ENCODE measurements around the gene KLHL33.

KLHL33 gene

GRCh38 chr14:20416223-20416622 is 19.7 kb downstream of the KLHL33 start:
- Histone ChIP-seq H2AFZ (ENCODE audit: low read depth, low read length, severe bottlenecking) (peak overlapping the region; percentile 29), H3K9me2 (replicated peaks; ENCODE audit: insufficient read depth, low read length) (no peaks in the 10 kb centered on the region), H4K20me1 (ENCODE audit: low read depth, low read length) (no peaks in the 10 kb centered on the region), H3F3A (ENCODE audit: insufficient read depth) (peaks cover 15% of the 10 kb centered on the region; the same call in 1 of the 2 replicates), H3K4me3 (ENCODE audit: insufficient read depth, low read length, poor library complexity, severe bottlenecking) (no peak overlapping the region), H3K9ac (ENCODE audit: low read length) (no peak overlapping the region), H3K4me2 (ENCODE audit: low read depth, low read length, poor library complexity, severe bottlenecking) (no peak overlapping the region), H3K27me3 (ENCODE audit: low read length) (no peaks in the 10 kb centered on the region), H3K79me2 (ENCODE audit: insufficient read depth, low read length) (peaks cover 6% of the 10 kb centered on the region; the same call in 1 of the 2 replicates), H3K36me3 (ENCODE audit: low read length) (no peaks in the 10 kb centered on the region), H3K27ac (ENCODE audit: low read depth, low read length) (no peak overlapping the region), H3K9me3 (ENCODE audit: insufficient read depth, low read length) (no peaks in the 10 kb centered on the region)
- TF ChIP-seq CTCF (IDR thresholded peaks at IDR 0.05; ENCODE audit: insufficient read depth, low read length, poor library complexity, severe bottlenecking) (no peak), EZH2phosphoT487 (conservative IDR thresholded peaks at IDR 0.05; ENCODE audit: low read length) (no peak)

GRCh38 chr14:20415782-20416206 is 20.2 kb downstream of the KLHL33 start:
- H3K4me2 ChIP-seq (ENCODE audit: low read depth, low read length, poor library complexity, severe bottlenecking): no peak overlapping the region
- H3K9me3 ChIP-seq (ENCODE audit: insufficient read depth, low read length): no peaks in the 10 kb centered on the region
- no peaks in the 10 kb centered on the region for H3K9me2 ChIP-seq (replicated peaks; ENCODE audit: insufficient read depth, low read length)
- no peak overlapping the region for H3K9ac ChIP-seq (ENCODE audit: low read length)
- no peak overlapping the region for H3K4me3 ChIP-seq (ENCODE audit: insufficient read depth, low read length, poor library complexity, severe bottlenecking)
- no peaks in the 10 kb centered on the region for H4K20me1 ChIP-seq (ENCODE audit: low read depth, low read length)
- TF ChIP-seq EZH2phosphoT487 (conservative IDR thresholded peaks at IDR 0.05; ENCODE audit: low read length) (no peak), CTCF (IDR thresholded peaks at IDR 0.05; ENCODE audit: insufficient read depth, low read length, poor library complexity, severe bottlenecking) (peak; percentile 60)
- peaks cover 6% of the 10 kb centered on the region; the same call in 1 of the 2 replicates for H3K79me2 ChIP-seq (ENCODE audit: insufficient read depth, low read length)
- H3K36me3 ChIP-seq (ENCODE audit: low read length): no peaks in the 10 kb centered on the region
- H3K27me3 ChIP-seq (ENCODE audit: low read length): no peaks in the 10 kb centered on the region
- peaks cover 16% of the 10 kb centered on the region; the same call in 1 of the 2 replicates for H3F3A ChIP-seq (ENCODE audit: insufficient read depth)
- H3K27ac ChIP-seq (ENCODE audit: low read depth, low read length): no peak overlapping the region
- H2AFZ ChIP-seq (ENCODE audit: low read depth, low read length, severe bottlenecking): peak overlapping the region; percentile 29

- Histone ChIP-seq H3F3A (ENCODE audit: insufficient read depth) (peaks cover 16% of the 10 kb centered on the region; the same call in 1 of the 2 replicates), H4K20me1 (ENCODE audit: low read depth, low read length) (no peaks in the 10 kb centered on the region), H3K36me3 (ENCODE audit: low read length) (no peaks in the 10 kb centered on the region), H3K27ac (ENCODE audit: low read depth, low read length) (peak overlapping the region; percentile 59), H3K9me2 (replicated peaks; ENCODE audit: insufficient read depth, low read length) (no peaks in the 10 kb centered on the region), H3K27me3 (ENCODE audit: low read length) (no peaks in the 10 kb centered on the region), H2AFZ (ENCODE audit: low read depth, low read length, severe bottlenecking) (peak overlapping the region; percentile 95), H3K79me2 (ENCODE audit: insufficient read depth, low read length) (peaks cover 11% of the 10 kb centered on the region), H3K4me3 (ENCODE audit: insufficient read depth, low read length, poor library complexity, severe bottlenecking) (peak overlapping the region; percentile 84), H3K9me3 (ENCODE audit: insufficient read depth, low read length) (no peaks in the 10 kb centered on the region), H3K4me2 (ENCODE audit: low read depth, low read length, poor library complexity, severe bottlenecking) (peak overlapping the region; percentile 97), H3K9ac (ENCODE audit: low read length) (peak overlapping the region; percentile 86)
- TF ChIP-seq EZH2phosphoT487 (conservative IDR thresholded peaks at IDR 0.05; ENCODE audit: low read length): no peak
- TF ChIP-seq CTCF (IDR thresholded peaks at IDR 0.05; ENCODE audit: insufficient read depth, low read length, poor library complexity, severe bottlenecking): no peak
Measured at GRCh38 chr14:20413744-20414082, 22.3 kb downstream of the KLHL33 start.

Measured in SU-DHL-6 (cell line).